ENCODE measurements around the gene DNASE1L2.
A peak's percentile ranks its signal among the peaks of the same experiment; 100 is the strongest.

The DNASE1L2 gene, protein sequence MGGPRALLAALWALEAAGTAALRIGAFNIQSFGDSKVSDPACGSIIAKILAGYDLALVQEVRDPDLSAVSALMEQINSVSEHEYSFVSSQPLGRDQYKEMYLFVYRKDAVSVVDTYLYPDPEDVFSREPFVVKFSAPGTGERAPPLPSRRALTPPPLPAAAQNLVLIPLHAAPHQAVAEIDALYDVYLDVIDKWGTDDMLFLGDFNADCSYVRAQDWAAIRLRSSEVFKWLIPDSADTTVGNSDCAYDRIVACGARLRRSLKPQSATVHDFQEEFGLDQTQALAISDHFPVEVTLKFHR

GRCh38 chr16:2236337-2237101 is at the start of gene DNASE1L2:
Gene DNASE1L2, plus strand, starts transcription at chr16:2236444. Its CDS starts 373 bp downstream, at chr16:2236817.
- no peak for DNase-seq (ENCODE audit: insufficient read length, low spot score)
- FAIRE-seq, result no peak

DNA sequence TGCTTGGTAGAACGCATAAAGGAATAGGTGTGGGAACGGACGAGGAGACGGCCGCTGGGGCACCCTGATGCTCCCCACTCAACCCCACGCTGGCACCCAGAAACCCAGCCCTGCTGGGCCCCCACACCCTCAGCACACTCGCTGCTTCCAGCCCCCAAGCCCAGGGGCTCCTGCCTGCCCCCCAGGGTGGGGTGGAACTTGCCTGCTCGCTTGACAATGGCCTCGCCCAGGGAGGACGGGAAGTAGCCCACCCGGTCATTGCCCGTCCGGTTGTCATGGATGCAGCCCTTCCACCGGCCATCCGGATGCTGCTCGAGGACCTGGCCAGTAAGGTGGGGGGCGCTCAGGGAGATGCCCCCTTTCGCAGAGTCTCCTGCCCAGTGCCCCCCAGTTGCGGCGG is 49.7 kb upstream of the DNASE1L2 start:
- DNase-seq (ENCODE audit: insufficient read length, low spot score) (no peak), FAIRE-seq (no peak)

- FAIRE-seq, result no peak
- no peak for DNase-seq (ENCODE audit: insufficient read length, low spot score)
Observed at GRCh38 chr16:2187212-2187611, 49.0 kb upstream of the DNASE1L2 start.

DNA sequence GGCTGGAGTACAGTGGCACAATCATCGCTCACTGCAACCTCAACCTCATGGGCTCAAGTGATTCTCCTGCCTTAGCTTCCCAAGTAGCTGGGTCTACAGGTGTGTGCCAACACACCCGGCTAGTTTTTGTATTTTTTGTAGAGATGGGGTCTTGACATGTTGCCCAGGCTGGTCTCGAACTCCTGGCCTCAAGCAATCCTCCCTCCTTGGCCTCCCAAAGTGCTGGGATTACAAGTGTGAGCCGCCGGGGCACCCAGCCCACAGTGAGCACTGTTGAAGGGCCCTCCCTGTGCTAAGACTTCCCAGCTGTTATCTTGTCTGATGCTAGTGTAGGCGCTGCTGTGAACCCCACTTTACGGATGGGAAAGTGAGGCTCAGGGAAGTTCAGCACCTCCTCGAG is 47.8 kb upstream of the DNASE1L2 start:
- DNase-seq (ENCODE audit: insufficient read length, low spot score), result no peak

GRCh38 chr16:2189252-2189893 is 46.9 kb upstream of the DNASE1L2 start:
- no peak for FAIRE-seq
- DNase-seq (ENCODE audit: insufficient read length, low spot score), result no peak

More for the DNA sequence above, 47.8 kb upstream of the DNASE1L2 start:
- FAIRE-seq, result no peak

DNA sequence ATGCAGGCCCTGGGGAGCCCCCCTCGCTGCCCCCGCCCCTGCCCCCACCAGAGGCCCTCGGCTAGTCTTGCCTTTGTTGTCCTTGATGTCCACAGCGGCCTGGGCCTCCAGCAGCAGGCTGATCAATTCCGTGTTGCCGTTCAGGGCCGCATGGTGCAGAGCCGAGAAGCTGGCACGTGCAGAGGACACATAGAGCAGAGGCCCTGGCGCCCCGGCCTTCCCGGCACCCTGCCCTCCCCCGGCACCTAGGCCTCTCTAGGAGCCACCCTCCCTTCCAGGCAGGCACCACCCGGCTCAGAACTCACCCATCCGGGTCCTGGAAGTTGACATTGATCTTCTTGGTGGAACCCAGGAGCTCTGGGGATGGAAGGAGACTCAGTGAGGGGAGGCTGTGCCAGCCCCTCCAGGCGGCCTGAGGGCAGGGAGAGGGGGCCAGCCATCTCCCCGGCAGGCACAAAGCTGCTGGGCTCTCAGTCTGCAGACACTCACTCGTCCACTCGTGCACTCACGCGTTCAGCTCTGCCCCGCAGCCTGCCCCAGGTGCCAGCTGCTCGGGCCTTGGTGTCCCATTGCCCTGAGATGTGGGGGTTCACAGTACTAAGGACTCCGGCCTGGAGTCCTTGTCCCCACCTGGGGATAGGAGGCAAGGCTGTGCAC is 46.1 kb upstream of the DNASE1L2 start:
- FAIRE-seq, result no peak

GRCh38 chr16:2190659-2191445 is 45.4 kb upstream of the DNASE1L2 start:
- DNase-seq (ENCODE audit: insufficient read length, low spot score) (no peak), FAIRE-seq (no peak)

More for the DNA sequence above, 46.1 kb upstream of the DNASE1L2 start:
- no peak for DNase-seq (ENCODE audit: insufficient read length, low spot score)

GRCh38 chr16:2191446-2191706 is 44.9 kb upstream of the DNASE1L2 start:
- FAIRE-seq (no peak), DNase-seq (ENCODE audit: insufficient read length, low spot score) (no peak)

DNA sequence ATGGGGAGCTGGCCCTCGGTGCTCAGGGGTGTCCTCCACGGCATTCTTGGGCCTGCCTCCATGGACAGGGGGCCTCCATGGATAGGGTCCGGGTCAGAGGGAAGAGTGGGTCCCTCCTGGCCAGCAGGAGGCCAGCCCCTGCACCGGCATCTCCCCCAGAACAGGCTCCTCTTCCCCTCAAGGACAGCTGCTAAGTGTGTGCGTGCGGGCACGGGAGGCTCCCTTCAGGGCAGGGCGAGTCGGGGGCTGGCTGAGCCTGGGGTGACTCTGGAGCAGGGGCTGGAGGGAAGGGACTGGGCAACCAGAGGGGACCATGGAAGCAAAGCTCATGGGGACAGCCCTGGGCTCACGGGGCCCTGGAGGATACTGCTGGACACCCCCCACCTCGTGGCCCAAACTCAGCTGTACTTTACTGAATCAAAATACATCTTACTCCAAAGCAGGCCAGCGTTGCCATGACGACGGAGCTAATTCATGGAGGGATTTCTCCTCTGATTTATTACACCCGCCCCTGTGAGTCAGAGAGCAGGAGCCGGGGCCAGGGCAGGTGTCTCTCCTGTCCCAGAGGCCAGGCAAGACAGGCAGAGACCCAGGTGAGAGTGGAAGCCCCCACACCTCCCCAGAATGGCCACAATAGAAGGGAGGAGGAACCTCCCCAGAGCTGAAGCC is 41.9 kb upstream of the DNASE1L2 start:
- DNase-seq (ENCODE audit: insufficient read length, low spot score), result peak; percentile 45
- FAIRE-seq, result no peak

DNA sequence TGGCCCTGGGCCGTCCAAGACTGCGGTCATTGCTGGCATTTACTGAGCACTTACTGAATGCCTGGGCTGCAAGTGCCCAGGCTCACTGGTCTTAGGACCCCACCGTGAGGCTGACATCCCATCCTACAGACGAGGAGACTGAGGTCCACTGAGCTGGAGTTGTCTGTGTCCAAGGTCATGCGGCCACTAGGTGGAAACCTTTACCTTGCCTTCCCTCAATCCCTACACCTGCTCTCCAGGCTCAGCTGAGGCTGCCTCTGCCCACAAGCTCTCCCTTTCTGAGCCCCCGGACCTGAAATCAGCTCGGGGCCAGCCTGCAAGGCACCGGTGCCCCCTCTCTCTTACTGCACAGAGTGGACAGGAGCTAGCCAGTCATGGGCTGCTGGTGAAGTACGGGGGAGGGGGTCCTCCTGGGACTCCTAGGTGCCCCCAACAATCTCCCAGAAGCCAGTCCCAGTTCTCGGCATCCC is 41.4 kb upstream of the DNASE1L2 start:
- DNase-seq (ENCODE audit: insufficient read length, low spot score), result peak; percentile 65
- no peak for FAIRE-seq

GRCh38 chr16:2195322-2196161 is 40.7 kb upstream of the DNASE1L2 start:
- DNase-seq (ENCODE audit: insufficient read length, low spot score) (no peak), FAIRE-seq (no peak)

DNA sequence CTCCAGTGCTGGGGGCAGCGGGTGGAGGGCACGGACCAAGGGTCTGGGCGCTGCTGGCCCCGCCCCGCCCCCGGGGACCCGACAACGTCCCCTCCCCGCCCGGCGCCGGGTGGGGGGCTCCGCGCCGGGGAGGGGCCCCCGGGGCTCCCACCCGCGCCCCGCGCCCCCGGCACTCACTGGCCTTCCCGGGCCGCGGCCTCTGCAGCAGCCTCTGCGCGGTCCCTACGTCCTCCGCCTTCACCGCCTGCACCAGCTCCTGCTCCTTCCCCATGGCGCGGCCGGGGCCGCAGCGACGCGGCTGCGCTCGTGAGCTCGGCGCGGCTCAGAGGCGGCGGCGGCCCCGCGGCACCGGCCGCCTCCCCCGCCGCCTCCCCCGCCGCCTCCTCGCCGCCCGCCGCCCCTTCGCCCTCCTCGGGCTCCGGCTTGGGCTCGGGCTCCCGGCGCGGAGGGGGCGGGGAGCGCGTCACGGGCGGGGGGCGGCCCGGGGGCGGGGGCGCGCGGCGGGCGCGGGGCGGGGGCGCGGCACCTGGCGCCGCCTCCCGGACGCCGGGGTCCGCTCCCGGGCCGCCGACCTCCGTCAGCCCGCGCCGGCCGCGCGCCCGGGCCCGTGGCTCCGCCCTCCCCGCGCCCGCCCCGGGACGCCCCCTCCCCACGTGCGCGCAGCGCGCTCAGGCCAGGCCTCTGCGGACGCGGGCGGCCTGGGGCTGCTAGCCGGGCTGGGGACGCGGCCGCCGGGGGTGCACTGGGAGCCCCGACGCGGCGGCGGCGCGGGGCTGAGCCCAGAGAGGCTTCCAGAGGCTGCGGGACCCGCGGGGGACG is 39.9 kb upstream of the DNASE1L2 start, which contains the start of gene CASKIN1:
TSS of gene CASKIN1 (minus strand) at position 444 of the 819 bp plus-strand sequence. CDS start at position 271, 173 bp downstream.
- FAIRE-seq (no peak), DNase-seq (ENCODE audit: insufficient read length, low spot score) (no peak)

GRCh38 chr16:2196981-2197511 is 39.2 kb upstream of the DNASE1L2 start:
- FAIRE-seq, result no peak
- DNase-seq (ENCODE audit: insufficient read length, low spot score), result no peak

DNA sequence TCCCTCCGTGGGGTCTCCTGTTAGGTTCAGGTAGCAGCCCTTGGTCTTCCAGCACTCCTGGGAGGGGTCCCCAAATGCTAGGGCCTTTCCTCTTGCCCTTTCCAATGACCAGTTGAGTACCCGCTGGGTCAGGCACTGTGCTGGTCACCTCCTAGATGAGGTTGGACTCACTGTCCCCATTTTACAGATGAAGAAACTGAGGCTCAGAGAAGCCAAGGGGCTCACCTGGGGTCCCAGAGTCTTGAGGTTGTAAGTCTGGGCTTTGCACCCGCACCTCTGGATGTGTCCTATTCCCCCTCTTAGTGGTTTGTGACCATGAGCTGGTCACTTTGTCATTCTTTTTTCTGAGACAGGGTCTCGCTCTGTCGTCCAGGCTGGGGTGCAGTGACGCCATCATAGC is 38.5 kb upstream of the DNASE1L2 start:
- FAIRE-seq (no peak), DNase-seq (ENCODE audit: insufficient read length, low spot score) (no peak)

DNA sequence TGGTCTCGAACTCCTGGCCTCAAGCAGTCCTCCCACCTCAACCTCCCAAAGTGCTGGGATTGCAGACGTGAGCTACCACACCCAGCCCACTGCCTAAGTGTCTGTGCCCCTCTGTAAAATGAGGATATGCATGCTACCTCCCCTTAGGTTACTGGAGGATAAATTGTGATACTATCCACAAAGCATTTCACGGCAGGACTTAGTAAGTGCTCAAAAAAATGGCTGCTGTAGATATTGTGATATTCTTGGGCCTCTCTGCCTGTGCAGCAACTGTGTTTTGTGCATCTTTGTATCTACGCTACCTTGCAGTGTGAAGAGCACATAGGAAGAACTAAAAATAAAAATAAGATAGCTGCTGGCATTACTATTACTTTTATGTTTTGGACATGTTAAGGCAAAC is 38.0 kb upstream of the DNASE1L2 start:
- FAIRE-seq (no peak), DNase-seq (ENCODE audit: insufficient read length, low spot score) (no peak)

DNA sequence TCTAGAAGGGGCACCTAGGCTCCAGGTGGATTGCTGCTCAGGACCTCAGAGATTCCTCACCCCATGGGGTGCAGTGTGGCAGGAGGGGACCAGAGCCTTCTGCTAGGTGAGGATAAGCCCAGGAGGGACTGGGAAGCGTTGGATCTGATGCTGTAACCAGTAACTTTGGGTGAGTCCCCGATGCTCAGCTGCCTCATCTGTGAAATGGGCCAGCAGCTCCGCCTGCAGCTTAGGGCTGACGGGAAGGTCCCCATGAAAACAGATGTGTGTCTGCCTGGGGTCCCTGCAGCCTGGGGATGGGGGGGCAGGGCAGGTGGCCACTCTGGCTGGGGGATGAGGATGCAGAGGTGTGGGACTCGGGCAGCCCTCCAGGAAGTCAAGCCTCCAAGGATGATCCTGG is 37.1 kb upstream of the DNASE1L2 start:
- DNase-seq (ENCODE audit: insufficient read length, low spot score), result no peak

GRCh38 chr16:2199621-2200139 is 36.6 kb upstream of the DNASE1L2 start:
- no peak for DNase-seq (ENCODE audit: insufficient read length, low spot score)
- no peak for FAIRE-seq

More for the DNA sequence above, 37.1 kb upstream of the DNASE1L2 start:
- no peak for FAIRE-seq

Measured in HTR-8/SVneo (cell line).